Measurements from ENCODE around the gene HDLBP. TPM values are rescaled to one million over a fixed set of nuclear protein-coding genes. Genes with fewer than 3 reads are reported as not detected.

Gene HDLBP
- total RNA-seq, 2 experiments from 2014 or later: 259 to 266 TPM

DNA sequence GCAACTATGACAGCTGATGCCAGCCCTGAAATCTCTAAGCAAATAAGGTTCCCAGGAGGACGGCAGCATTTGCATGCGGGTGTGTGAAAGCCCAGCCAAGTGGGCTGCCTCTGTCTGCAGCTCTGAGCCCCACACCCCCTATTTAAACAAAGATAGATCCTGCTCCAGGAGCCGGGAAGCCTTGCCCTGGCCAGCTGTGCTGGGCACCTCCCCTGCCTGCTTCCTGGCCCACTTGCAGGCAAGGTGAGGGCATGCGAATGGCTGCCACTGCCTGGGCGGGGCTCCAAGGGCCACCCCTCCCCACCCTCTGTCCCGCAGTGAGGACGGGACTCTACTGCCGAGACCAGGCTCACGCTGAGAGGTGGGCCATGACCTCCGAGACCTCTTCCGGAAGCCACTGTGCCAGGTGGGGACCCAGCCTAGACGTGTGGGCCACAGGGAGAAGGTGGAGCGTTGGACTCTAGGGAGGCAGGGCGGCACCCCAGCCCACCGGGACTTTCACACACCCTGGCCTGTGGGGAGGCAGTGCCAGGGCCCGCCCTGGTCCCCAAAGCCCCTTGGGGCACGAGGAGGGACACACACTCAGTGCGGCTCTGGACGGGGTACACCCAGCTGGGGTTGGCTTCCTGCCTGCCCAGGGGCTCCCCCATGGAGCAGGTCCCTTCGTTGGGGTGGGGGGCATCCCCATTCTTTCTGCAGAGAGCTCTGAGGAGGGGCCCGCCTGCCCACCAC lies 126.9 kb downstream of the HDLBP start, which contains the start of gene ANO7:
Gene ANO7, plus strand, starts transcription at position 317 of the 732 bp plus-strand sequence. CDS start 1,387 bp downstream, outside the sequence.
- DNase-seq: no peak
- ATAC-seq: no peak
- no peak for TF ChIP-seq CTCF (IDR thresholded peaks at IDR 0.05)
- H3K9me3 Mint-ChIP-seq: no peaks in the 10 kb centered on the region
- H3K4me1 Mint-ChIP-seq (ENCODE audit: low read depth): no peaks in the 10 kb centered on the region
- ChIA-PET CTCF (no interaction called here), POLR2A (no interaction called here)
- H3K4me3 Mint-ChIP-seq: no peak within 1 kb of the TSS
- no peaks in the 10 kb centered on the region for H3K27me3 Mint-ChIP-seq
- no peaks in the 10 kb centered on the region for H3K36me3 Mint-ChIP-seq (ENCODE audit: low read depth)
- intact Hi-C loops (cut with micrococcal nuclease): no loop called here
- H3K27ac Mint-ChIP-seq: no peak within 1 kb of the TSS

- Mint-ChIP-seq H3K4me1 (ENCODE audit: low read depth) (no peaks in the 10 kb centered on the region), H3K36me3 (ENCODE audit: low read depth) (no peaks in the 10 kb centered on the region), H3K27ac (no peak overlapping the region), H3K27me3 (no peaks in the 10 kb centered on the region), H3K4me3 (no peak overlapping the region), H3K9me3 (no peaks in the 10 kb centered on the region)
- CTCF ChIA-PET: no interaction called here
- TF ChIP-seq CTCF (IDR thresholded peaks at IDR 0.05): no peak
- POLR2A ChIA-PET: no interaction called here
- no peak for ATAC-seq
- no peak for DNase-seq
- intact Hi-C loops (cut with micrococcal nuclease): no loop called here
These were observed 127.6 kb downstream of the HDLBP start for GRCh38 chr2:241187918-241188234.

- ATAC-seq (no peak), DNase-seq (no peak)
- ChIA-PET CTCF (no interaction called here), POLR2A (no interaction called here)
- no peaks in the 10 kb centered on the region for H3K27me3 Mint-ChIP-seq
- peaks cover 2% of the 10 kb centered on the region for H3K36me3 Mint-ChIP-seq (ENCODE audit: low read depth)
- H3K27ac Mint-ChIP-seq: no peak overlapping the region
- intact Hi-C loops (cut with micrococcal nuclease): no loop called here
- no peaks in the 10 kb centered on the region for H3K4me1 Mint-ChIP-seq (ENCODE audit: low read depth)
- no peak overlapping the region for H3K4me3 Mint-ChIP-seq
- no peaks in the 10 kb centered on the region for H3K9me3 Mint-ChIP-seq
- no peak for TF ChIP-seq CTCF (IDR thresholded peaks at IDR 0.05)
These were observed 128.2 kb downstream of the HDLBP start for GRCh38 chr2:241187101-241187917.

- Mint-ChIP-seq H3K36me3 (ENCODE audit: low read depth) (peaks cover 3% of the 10 kb centered on the region), H3K9me3 (no peaks in the 10 kb centered on the region), H3K27ac (no peak overlapping the region), H3K27me3 (no peaks in the 10 kb centered on the region), H3K4me3 (no peak overlapping the region), H3K4me1 (ENCODE audit: low read depth) (no peaks in the 10 kb centered on the region)
- intact Hi-C loops (cut with micrococcal nuclease): no loop called here
- no peak for DNase-seq
- ChIA-PET POLR2A (no interaction called here), CTCF (no interaction called here)
- TF ChIP-seq CTCF (IDR thresholded peaks at IDR 0.05): no peak
- no peak for ATAC-seq
These were observed 129.5 kb downstream of the HDLBP start for GRCh38 chr2:241185961-241186360.

GRCh38 chr2:241184901-241185300 lies 130.6 kb downstream of the HDLBP start:
- Mint-ChIP-seq H3K27ac (no peak overlapping the region), H3K27me3 (no peaks in the 10 kb centered on the region), H3K4me3 (no peak overlapping the region), H3K4me1 (ENCODE audit: low read depth) (peaks cover under 1% of the 10 kb centered on the region), H3K36me3 (ENCODE audit: low read depth) (peaks cover 3% of the 10 kb centered on the region), H3K9me3 (no peaks in the 10 kb centered on the region)
- intact Hi-C loops (cut with micrococcal nuclease): no loop called here
- POLR2A ChIA-PET: no interaction called here
- ATAC-seq (no peak), DNase-seq (no peak)
- CTCF ChIA-PET: no interaction called here
- TF ChIP-seq CTCF (IDR thresholded peaks at IDR 0.05): no peak

All from activated CD8-positive, alpha-beta T cell treated with anti-CD3 and anti-CD28 coated beads for 36 hours (primary cell).